Measurements from ENCODE around the gene HMCN2. TPM values are rescaled to one million over a fixed set of nuclear protein-coding genes. Genes with fewer than 3 reads are reported as not detected.

The HMCN2 gene
- total RNA-seq, 4 donors from 2014 or later, result 9.1 to 38.6 (median 12.5) TPM

GRCh38 chr9:130266236-130267098 is 907 bp downstream of the HMCN2 start:
- no peak for TF ChIP-seq POLR2A (IDR thresholded peaks at IDR 0.05; ENCODE audit: low read depth)
- Histone ChIP-seq H3K4me3 (peak overlapping the region; percentile 57 to 66 (median 60)), H3K9me3 (no peaks in the 10 kb centered on the region), H3K4me1 (peaks cover 6 to 82% (median 78%) of the 10 kb centered on the region in 4 donors), H3K27me3 (peaks cover 0 to 15% (median 0%) of the 10 kb centered on the region in 4 donors), H3K27ac (replicated peaks in 1 of 4) (peak overlapping the region; percentile 80 to 87 (median 83)), H3K36me3 (no peaks in the 10 kb centered on the region)
- 53% methylated on average over 36 of the region's 41 CpGs for WGBS
- intact Hi-C loops (cut with DNase I), result no loop called here
- no peak for DNase-seq (ENCODE audit: extremely low spot score)

GRCh38 chr9:130267930-130268329 is 2.4 kb downstream of the HMCN2 start:
- peak overlapping the region; percentile 80 to 87 (median 83) for H3K27ac ChIP-seq (replicated peaks in 1 of 4)
- no peak overlapping the region for H3K4me3 ChIP-seq
- H3K36me3 ChIP-seq, result no peaks in the 10 kb centered on the region
- H3K27me3 ChIP-seq, result peaks cover 0 to 15% (median 0%) of the 10 kb centered on the region in 4 donors
- TF ChIP-seq POLR2AphosphoS5 (IDR thresholded peaks at IDR 0.05), result no peak
- no peak for TF ChIP-seq CTCF (IDR thresholded peaks at IDR 0.05)
- no peak for TF ChIP-seq POLR2A (IDR thresholded peaks at IDR 0.05; ENCODE audit: low read depth)
- TF ChIP-seq EP300 (IDR thresholded peaks at IDR 0.05), result no peak
- 88% methylated on average over 5 of the region's 5 CpGs for WGBS
- H3K9me3 ChIP-seq, result no peaks in the 10 kb centered on the region
- peaks cover 6 to 78% (median 71%) of the 10 kb centered on the region in 4 donors for H3K4me1 ChIP-seq
- no peak for DNase-seq (ENCODE audit: extremely low spot score)
- intact Hi-C loops (cut with DNase I), result no loop called here

GRCh38 chr9:130268521-130269211 is 3.1 kb downstream of the HMCN2 start:
- peak overlapping the region; percentile 29 to 41 (median 32) for H3K4me3 ChIP-seq
- H3K36me3 ChIP-seq, result no peaks in the 10 kb centered on the region
- intact Hi-C loops (cut with DNase I), result no loop called here
- H3K27me3 ChIP-seq, result peaks cover 0 to 15% (median 0%) of the 10 kb centered on the region in 4 donors
- DNase-seq (ENCODE audit: extremely low spot score), result no peak
- H3K27ac ChIP-seq (replicated peaks in 1 of 4), result peak overlapping the region; percentile 80 to 87 (median 83)
- peaks cover 6 to 76% (median 68%) of the 10 kb centered on the region in 4 donors for H3K4me1 ChIP-seq
- no peaks in the 10 kb centered on the region for H3K9me3 ChIP-seq
- TF ChIP-seq POLR2A (IDR thresholded peaks at IDR 0.05; ENCODE audit: low read depth), result no peak
- peak; percentile 37 to 46 for TF ChIP-seq POLR2AphosphoS5 (IDR thresholded peaks at IDR 0.05)
- 25% methylated on average over 16 of the region's 16 CpGs for WGBS

- H3K36me3 ChIP-seq, result no peaks in the 10 kb centered on the region
- H3K27me3 ChIP-seq, result no peaks in the 10 kb centered on the region
- no peak for DNase-seq (ENCODE audit: extremely low spot score)
- H3K27ac ChIP-seq (replicated peaks in 1 of 4), result peak overlapping the region; percentile 70 to 87 (median 81)
- TF ChIP-seq EP300 (IDR thresholded peaks at IDR 0.05), result no peak
- no peak for TF ChIP-seq POLR2A (IDR thresholded peaks at IDR 0.05; ENCODE audit: low read depth)
- H3K4me1 ChIP-seq, result peaks cover 0 to 56% (median 52%) of the 10 kb centered on the region in 4 donors
- intact Hi-C loops (cut with DNase I), result no loop called here
- WGBS, result 75% methylated on average over 6 of the region's 6 CpGs
- H3K4me3 ChIP-seq, result peak overlapping the region in 1 of 4 donors; percentile 8
- no peaks in the 10 kb centered on the region for H3K9me3 ChIP-seq
Observed at GRCh38 chr9:130271473-130271872, 5.9 kb downstream of the HMCN2 start.

- WGBS, result 90% methylated on average over 9 of the region's 9 CpGs
- DNase-seq (ENCODE audit: extremely low spot score), result no peak
- H3K27ac ChIP-seq (replicated peaks in 1 of 4), result no peak overlapping the region
Observed at GRCh38 chr9:130275156-130275555, 9.6 kb downstream of the HMCN2 start.

More at GRCh38 chr9:130275156-130275555, 9.6 kb downstream of the HMCN2 start:
- Histone ChIP-seq H3K36me3 (no peaks in the 10 kb centered on the region), H3K27me3 (no peaks in the 10 kb centered on the region), H3K4me3 (no peak overlapping the region), H3K9me3 (no peaks in the 10 kb centered on the region), H3K4me1 (peaks cover 0 to 33% (median 25%) of the 10 kb centered on the region in 4 donors)
- intact Hi-C loops (cut with DNase I), result no loop called here
- TF ChIP-seq CTCF (IDR thresholded peaks at IDR 0.05), result no peak
- no peak for TF ChIP-seq EP300 (IDR thresholded peaks at IDR 0.05)
- TF ChIP-seq POLR2AphosphoS5 (IDR thresholded peaks at IDR 0.05), result no peak
- no peak for TF ChIP-seq POLR2A (IDR thresholded peaks at IDR 0.05; ENCODE audit: low read depth)

All from esophagus muscularis mucosa (tissue), 4 donors.